ENCODE data around the gene LY86. TPM values are rescaled to one million over a fixed set of nuclear protein-coding genes. Genes with fewer than 3 reads are reported as not detected.
"Not testable (repeated sequence)": the region's sequence is repeated elsewhere in the genome, so short reads cannot be mapped to it uniquely, and the experiment has no call there.

Gene LY86
- total RNA-seq, 2 donors from 2014 or later = 0.49 to 2.3 TPM

DNA sequence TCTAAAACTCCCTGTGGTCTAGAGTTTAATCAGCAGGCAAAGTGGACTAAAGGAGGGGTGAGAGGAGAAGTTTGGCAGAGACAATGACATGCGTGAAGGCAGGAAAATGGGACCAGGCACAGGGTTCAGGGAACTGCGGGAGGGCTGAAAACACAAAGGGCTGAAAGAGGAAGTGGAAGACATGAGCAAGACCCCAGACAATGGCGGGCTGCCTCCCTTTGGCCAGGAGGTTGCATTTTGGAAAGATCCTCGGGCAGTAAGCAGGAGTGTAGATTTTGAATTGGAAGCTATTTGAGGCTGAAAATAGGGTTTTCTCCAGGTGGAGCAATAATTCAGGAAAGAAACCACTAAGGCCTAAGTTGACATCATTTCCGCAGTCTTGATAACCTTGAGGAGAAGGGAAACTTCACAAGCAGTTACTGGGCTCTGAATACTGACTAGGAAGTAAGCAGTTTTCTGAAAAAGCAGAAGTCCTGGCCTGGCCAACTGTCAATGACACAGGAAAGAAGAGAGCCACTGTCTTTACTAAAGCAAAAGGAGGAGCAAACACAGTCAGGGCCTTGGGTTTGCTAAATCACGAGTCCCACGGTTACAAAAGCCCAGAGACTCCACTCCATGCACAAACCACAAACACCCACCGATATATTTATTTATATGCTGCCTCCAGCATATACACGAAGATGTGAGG lies 3.4 kb downstream of the LY86 start:
- DNase-seq (peak; percentile 19 to 40), ATAC-seq (peak; percentile 21)
- intact Hi-C loops (cut with DNase I, micrococcal nuclease) = no loop called here

DNA sequence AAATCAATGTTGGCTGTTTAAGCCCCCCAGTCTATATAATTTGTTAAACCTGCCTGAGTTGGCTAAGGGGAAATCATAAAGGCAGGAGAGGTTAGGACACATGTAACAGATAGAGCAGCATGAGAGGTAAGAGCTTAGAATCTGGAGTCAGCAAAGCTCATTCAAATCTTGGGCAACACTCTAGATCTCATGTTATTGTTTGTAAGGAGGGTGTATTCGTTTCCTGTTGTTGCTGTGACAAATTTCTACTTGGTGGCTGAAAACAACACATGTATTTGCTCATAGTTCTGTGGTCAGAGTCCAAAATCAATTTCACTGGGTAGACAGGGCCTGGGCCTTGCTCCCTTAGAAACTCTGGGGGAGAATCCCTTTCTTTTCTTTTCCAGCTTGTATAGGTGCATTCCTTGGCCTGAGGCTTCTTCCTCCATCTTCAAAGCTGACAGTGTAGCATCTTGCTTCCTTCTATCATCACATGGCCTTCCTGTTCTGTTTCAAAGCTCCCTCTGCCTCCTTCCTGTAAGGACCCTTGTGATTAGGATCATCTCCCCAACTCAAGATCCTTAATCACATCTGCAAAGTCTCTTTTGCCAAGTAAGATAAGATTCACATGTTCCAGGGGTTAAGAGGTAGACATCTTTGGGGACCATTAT lies 4.4 kb downstream of the LY86 start:
- intact Hi-C loops (cut with DNase I, micrococcal nuclease) = no loop called here
- ATAC-seq = no peak
- no peak for DNase-seq

DNA sequence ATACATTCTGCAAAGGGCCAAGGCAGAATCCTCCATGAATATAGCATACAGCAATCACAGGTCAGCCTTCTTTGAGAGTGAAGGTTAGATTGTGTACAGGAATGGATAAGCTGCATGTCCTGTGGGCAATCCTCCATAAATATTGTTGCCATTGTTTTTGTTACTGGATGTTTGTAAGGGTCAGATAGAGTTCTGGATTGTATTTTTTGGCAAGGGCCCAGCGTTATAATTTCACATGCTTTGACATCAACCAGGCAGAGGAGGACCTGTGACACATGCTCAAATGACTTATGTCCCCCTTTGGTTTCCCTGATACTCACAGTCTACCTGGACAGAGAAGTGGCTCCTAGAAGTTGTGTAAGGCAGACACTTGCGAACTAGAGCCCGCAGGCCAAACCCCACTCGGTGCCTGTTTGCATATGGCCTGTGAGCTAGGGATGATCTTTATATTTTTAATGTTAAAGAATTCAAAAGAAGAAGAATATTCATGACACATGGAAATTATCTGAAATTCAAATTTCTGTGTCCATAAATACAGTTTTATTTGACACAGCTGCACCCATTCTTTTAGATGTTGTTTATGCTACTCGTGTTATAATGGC lies 5.4 kb downstream of the LY86 start:
- no peak for ATAC-seq
- no peak for DNase-seq
- intact Hi-C loops (cut with DNase I, micrococcal nuclease) = no loop called here

DNA sequence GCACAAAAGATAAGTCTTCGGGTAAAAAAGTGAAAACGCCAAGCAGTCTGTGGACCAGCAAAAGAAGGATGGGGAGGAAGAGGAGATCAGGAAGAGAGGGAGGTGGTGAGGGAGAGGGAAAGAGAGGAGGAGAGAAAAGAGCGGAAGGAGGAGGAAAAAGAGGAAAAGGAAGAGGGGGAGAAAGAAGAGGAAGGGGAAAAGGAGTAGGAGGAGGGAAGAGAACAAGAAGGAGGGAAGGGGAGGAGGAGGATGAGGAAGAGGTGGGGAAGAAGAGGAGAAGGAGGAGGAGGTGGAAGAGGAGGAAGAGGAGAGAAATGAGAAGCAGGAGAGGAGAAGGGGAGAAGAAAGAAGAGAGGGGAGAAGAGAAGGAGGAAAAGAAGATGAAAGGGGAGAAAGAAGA lies 6.5 kb downstream of the LY86 start:
- no peak for ATAC-seq
- intact Hi-C loops (cut with DNase I, micrococcal nuclease) = no loop called here
- DNase-seq = no peak

DNA sequence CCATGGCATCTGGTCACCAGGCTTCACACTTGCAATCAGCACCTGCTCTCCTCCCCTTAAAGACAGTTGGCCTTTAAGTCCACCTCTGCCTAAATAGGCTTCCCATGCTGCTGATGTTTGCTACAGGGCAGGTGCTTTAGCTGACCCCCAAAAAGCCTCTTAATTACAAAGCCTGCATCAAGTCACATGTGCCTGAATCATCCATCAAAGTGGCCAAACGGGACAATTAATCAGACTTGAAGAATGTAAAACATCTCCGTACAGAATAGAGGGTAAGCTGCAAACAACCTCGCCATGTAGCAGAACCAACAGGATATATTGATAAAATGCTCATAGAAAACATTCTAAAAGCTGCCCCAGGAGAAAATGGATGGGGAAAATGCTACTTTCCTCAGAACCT lies 7.4 kb downstream of the LY86 start:
- no peak for DNase-seq
- ATAC-seq = no peak
- intact Hi-C loops (cut with DNase I, micrococcal nuclease) = no loop called here

DNA sequence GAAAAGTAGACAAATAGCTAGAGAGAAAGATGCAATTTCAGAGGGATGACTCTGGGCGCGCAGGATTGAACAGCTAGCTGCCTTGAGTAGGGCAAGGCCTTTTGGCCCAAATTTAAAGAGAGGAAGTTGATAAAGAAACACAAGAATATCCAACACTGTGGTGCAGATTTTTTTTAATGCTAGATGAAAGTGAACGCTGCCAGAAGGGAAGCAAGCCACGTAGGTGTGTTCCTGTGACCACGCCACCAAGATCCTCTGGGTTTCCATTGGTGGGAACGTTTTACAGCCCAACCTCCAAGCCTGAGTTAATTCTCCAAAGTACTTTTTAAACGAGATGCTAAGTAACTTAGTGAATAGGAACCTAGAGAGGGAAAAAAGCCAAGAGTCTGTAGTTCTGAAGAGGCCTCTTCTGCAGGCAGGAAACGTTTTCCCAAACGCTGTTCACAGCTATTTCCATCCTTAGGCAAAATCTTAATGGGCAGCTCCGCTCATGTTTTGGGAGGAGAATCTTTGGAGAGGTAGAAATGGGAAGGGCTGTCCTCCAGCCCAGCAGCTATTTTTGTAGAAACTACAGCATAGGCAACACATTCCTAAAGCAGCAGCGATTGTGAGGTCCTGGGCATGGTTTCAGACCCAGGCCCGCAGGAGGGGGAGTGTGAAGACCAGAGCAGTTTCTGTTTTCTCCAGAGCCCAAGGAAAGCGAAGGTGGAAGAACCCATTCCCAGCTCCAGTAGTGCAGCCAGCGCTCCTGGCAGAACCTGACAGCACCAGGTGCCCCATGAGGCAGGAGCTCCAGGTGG lies 8.2 kb downstream of the LY86 start:
- no peak for ATAC-seq
- DNase-seq = no peak
- intact Hi-C loops (cut with DNase I, micrococcal nuclease) = no loop called here

DNA sequence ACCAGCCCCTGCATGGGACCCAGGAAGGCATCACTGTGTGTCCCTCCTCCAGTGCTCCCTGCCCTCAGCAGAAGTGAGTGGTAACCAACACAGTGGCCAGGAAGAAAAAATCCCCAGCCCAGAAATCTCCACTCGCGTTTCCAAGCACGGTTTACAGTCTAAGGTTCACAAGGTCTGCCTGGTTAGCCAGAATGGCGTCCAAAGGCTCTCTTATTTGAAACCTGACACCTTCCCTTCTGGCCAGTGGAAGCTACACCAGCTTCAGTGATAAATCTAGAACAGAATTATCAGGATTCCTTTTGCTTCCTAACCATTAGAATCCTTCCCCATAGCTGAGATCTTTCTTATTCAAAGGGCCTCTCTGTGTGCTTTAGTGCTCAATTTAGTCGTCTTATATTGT lies 9.2 kb downstream of the LY86 start:
- DNase-seq = no peak
- no peak for ATAC-seq
- intact Hi-C loops (cut with DNase I, micrococcal nuclease) = no loop called here

DNA sequence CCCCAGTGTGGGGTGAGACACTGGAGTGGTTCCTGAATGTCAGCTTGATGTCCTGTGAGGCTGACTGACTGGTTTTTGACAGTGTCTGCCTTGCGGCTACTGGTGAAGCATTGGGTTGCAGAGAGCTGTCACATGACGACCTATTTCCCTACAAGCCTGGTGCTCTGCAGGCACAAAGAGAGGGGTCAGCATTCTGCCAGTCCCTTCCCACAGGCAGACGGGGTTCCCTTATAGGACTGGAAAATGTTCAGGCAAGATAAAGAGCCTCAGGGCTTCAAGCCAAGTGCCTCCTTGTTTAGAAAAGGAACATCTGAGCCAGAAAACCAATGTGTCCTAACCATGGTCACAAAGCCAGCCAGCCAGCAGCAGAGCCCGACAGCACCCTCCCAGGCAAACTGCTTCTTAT lies 11.0 kb downstream of the LY86 start:
- ATAC-seq (peak; percentile 13), DNase-seq (peak in 1 of 2 donors; percentile 42)
- intact Hi-C loops (cut with DNase I, micrococcal nuclease) = no loop called here

DNA sequence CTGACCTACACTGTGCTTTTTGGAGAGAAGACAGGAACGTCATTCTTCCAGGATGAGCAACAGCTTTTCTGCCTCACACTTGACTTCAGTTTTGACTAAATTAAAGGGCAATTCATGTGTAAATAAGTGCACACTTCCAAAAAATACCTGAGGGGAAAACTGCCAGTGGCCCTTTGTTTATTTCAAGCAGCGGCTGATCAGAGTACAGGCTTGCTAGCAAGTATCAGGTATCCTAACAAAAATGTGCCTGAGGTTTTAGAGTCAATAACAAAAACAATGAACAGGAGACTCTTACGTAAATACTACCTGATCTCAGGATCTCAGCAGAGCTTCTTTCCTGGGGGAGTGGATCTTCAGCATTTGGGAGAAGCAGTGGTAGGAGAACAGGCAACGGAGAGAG lies 12.4 kb downstream of the LY86 start:
- intact Hi-C loops (cut with DNase I, micrococcal nuclease) = no loop called here
- ATAC-seq (no peak), DNase-seq (no peak)

DNA sequence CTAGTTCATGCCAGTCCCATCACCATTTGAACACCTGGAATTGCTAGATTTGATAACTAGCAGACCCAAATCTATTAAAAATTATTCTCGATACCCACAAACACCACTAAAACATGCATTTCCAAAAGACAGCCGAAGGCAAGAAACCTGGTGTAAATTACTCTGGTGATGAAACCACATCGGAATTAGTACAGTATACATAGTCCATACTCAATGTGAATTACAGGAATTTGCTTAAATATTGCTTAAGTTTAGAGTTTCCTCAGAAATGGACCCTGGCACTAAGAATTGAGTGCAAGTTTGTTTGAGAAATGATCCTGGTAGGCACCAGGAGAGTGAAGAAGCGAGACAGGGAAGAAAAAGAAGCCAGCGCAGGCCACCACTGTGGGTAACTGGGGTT lies 13.7 kb downstream of the LY86 start:
- DNase-seq = no peak
- intact Hi-C loops (cut with DNase I, micrococcal nuclease) = no loop called here
- ATAC-seq = no peak

DNA sequence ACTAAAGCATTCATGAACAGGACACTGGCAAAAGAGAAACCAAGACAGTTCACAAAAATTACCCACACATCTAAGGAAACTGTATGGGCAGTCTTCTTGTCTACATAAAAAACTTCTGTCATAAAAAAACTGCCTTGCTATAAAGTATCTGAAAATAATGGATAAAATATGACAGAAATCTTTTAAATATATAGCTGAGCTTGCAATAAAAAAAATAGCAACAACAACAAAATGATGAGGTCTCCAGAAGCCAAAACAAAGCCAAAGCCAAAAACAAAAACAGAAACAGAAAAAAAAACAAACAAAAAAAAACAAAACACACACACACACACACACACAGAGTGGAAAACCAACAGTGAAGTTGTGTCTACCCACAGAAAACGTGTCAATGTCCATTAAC lies 14.8 kb downstream of the LY86 start:
- ATAC-seq = no peak
- no peak for DNase-seq
- intact Hi-C loops (cut with DNase I, micrococcal nuclease) = no loop called here

DNA sequence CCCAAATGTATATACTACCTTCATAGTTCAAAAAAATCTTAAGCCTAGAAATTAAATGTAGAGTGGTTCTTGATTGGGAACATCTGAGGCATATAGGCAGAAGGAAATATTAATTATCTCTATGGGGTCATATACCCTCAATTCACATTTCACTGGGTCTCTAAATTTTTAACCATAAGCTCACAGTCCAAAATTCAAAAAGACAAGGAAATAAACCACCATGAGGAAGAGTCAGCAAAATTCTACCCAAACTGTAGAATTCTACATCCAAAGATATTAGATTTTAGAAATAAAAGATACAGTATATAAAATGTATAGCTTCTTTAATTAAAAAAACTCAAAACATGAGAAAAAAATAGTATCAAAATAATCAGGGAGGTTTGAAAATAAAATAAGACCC lies 15.5 kb downstream of the LY86 start:
- intact Hi-C loops (cut with DNase I, micrococcal nuclease) = no loop called here
- ATAC-seq = no peak
- no peak for DNase-seq

DNA sequence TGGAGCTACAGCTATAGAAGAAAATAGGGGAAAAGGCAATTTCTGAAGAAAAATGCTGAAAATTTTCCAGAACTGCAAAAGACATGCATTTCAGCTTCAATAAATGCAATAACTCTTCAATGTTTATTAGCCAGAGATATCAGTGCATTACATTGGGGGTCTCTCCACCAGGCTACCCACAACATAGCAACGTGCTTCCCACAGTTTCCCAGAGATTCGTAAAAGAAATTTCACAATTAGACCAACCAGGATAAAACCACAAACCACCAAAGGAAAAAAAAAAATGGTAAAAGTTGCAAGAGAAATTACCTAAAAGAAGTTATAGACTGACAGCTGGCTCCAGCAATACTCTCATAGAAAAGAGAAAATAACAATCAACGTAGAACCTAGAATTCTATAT lies 16.0 kb downstream of the LY86 start:
- intact Hi-C loops (cut with DNase I, micrococcal nuclease) = no loop called here
- no peak for DNase-seq
- no peak for ATAC-seq

DNA sequence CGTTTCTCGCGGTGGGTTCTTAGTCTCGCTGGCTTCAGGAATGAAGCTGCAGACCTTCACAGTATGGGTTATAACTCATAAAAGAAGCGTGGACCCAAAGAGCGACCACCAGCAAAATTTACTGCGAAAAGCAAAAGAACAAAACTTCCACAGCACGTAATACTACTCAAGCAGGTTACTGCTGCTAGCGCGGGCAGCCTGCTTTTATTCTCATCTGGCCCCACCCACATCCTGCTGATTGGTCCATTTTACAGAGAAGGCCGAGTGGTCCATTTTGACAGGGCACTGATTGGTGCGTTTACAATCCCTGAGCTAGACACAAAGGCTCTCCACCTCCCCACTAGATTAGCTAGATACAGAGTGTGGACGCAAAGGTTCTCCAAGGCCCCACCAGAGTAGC lies 17.4 kb downstream of the LY86 start:
- intact Hi-C loops (cut with DNase I, micrococcal nuclease) = no loop called here
- ATAC-seq = no peak
- no peak for DNase-seq

DNA sequence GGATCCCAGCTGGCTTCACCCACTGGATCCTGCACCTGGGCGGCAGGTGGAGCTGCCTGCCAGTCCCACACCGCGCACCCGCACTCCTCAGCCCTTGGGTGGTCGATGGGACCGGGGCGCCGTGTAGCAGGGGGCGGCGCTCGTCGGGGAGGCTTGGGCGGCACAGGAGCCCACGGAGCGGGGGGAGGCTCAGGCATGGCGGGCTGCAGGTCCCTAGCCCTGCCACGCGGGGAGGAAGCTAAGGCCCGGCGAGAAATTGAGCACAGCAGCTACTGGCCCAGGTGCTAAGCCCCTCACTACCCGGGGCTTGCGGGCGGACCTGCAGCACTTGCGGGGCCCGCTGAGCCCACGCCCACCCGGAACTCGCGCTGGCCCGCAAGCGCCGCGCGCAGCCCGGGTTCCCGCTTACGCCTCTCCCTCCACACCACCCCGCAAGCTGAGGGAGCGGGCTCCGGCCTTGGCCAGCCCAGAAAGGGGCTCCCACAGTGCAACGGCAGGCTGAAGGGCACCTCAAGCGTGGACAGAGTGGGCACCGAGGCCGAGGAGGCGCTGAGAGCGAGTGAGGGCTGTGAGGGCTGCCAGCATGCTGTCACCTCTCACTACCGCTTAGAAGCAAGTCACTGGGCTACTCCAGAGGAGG lies 18.0 kb downstream of the LY86 start:
- intact Hi-C loops (cut with DNase I, micrococcal nuclease); DNase-seq; ATAC-seq: not testable (repeated sequence)

DNA sequence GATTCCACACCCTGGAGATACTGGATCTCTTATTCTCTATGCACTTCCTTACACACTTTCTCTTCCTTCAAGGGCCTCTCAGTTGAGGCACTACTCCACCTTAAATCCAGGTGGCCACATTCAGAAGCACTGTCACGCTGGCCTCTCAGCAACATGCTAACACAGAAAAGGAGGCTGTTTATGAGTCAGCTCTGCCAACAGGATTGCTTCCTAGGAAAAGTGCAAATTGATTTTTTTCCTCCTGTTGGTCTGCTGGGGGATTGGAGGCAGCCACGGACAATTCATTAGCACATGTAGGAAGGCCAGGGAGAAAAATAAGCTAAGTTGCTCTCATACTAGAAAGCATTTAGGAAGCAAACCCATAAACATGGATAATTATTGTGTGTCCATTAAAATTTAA lies 20.9 kb downstream of the LY86 start:
- no peak for ATAC-seq
- DNase-seq = no peak
- intact Hi-C loops (cut with DNase I, micrococcal nuclease) = no loop called here

DNA sequence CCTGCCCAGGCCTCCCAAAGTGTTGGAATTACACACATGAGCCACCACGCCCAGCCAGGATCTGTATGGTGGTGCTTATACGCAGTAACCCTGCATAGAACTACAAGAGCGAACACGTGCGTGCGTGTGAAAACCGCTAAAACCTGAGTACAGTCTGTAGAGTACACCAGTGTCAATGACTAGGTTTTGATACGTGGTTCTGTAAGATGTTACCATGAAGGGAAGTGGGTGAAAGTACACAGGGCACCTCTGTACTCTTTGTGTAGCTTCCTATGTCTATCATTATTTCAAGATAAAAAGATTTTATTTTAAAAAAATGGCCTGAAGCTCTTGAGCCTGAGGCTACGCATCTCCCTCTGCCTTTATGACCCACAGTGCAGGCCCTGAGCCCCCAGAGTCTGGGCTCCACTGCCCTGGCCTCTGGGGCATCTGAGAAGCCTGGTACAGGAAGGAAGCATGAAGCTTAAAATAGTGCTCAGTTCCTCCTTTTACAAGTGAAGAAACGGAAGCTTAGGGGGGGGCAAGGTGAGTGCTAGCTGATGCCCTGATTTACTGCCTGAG lies 21.6 kb downstream of the LY86 start:
- intact Hi-C loops (cut with DNase I, micrococcal nuclease) = no loop called here
- DNase-seq (peak in 1 of 2 donors; percentile 22), ATAC-seq (no peak)

DNA sequence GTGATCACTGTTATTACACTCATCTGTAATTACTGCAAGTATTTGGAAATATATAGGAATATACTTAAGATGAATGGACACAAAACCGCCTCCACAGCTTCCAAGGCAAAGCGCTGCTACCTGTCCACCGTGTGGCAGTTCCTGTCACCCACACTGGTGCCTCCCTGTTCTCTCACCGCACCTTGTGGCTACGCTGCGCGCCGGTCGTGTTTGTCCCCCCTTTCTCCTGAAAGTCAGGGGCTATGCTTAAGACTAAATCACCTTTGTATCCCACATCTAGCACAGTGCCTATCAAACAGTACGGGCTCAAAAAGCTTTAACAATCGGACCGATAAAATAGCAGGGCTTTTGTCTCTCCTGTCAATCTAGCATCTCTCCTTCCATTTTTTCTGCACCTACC lies 23.0 kb downstream of the LY86 start:
- DNase-seq = no peak
- ATAC-seq = no peak
- intact Hi-C loops (cut with DNase I, micrococcal nuclease) = no loop called here

DNA sequence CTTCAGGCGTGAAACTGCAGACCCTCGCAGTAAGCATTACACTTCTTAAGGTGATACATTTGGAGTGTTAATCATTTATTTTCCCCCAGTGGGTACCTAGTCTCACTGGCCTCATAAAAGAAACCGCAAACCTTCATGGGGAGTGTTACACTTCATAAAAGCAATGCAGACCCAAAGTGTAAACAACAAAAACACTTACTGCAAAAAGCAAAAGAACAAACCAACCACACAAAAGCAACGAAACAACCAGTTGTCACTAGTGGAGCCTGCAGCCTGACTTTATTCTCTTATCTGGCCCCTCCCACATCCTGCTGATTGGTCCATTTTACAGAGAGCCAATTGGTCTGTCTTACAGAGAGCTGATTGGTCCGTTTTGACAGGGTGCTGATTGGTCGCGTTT lies 23.8 kb downstream of the LY86 start:
- intact Hi-C loops (cut with DNase I, micrococcal nuclease) = no loop called here
- DNase-seq (no peak), ATAC-seq (no peak)
